HCT116 (cell line): ENCODE measurements around the gene YBX2. TPM values are rescaled to one million over a fixed set of nuclear protein-coding genes. Genes with fewer than 3 reads are reported as not detected.

Experiments used
- ATAC-seq: fragments of 200-7000 bp; cut with Tn5 transposase; 2 replicates; pipeline ENCODE4 v1.9.1; 2020; ENCODE audit warnings: mild to moderate bottlenecking, moderate library complexity
- BruUV-seq: library from RNA; stranded (reverse); fragments of 400-500 nt; replicated peaks from 2 replicates; lab custom pipeline; 2021; lab: Mats Ljungman, UMichigan
- CTCF ChIA-PET: fragments of 300-600 bp; sonication (Branson Sonifier 250); formaldehyde crosslinking; loops from one replicate; lab custom pipeline; 2021; ENCODE audit warnings: antibody characterized with exemption; lab: Charles Lee
- POLR2A ChIA-PET: fragments of 300-600, 350-600 bp; sonication (Branson Sonifier 250); formaldehyde crosslinking; loops from one replicate; lab custom pipeline; 2021; ENCODE audit warnings: antibody characterized with exemption; lab: Charles Lee
- RAD21 ChIA-PET, 2 experiments: fragments of 300-600 bp; sonication (Branson Sonifier 250); formaldehyde crosslinking; loops; one replicate each; lab custom pipeline; 2023; ENCODE audit warnings: low total read pairs in 2 of 2; ENCODE audit not compliant: uncharacterized antibody in 2 of 2, unreplicated experiment in 2 of 2, low non-redundant PET in 1 of 2; lab: Charles Lee
- DNase-seq: peaks from one replicate; pipeline ENCODE4 v3.0.0-alpha.2; 2010; ENCODE audit warnings: low read depth, low spot score
- H2AFZ ChIP-seq: fragments of 200-600 bp; shearing (Covaris generic), sonication (generic); 2 replicates; pipeline ENCODE4 v1.6.1; 2017; ENCODE audit warnings: low read depth, mixed run types, mixed read lengths, antibody characterized with exemption, low read length; ENCODE audit not compliant: poor library complexity, severe bottlenecking
- H3K27ac ChIP-seq: 2 replicates; pipeline ENCODE4 v1.5.1; 2012; ENCODE audit warnings: low read depth, low read length
- H3K27me3 ChIP-seq: fragments of 200-600 bp; sonication (generic); 2 replicates; pipeline ENCODE4 v1.6.1; 2016; ENCODE audit warnings: mixed run types, low read length, mixed read lengths; ENCODE audit not compliant: insufficient read depth
- H3K36me3 ChIP-seq, 2 experiments: fragments of 200-500 bp in 1 of 2; fragments of 200-600 bp in 1 of 2; sonication (Bioruptor generic) in 1 of 2; sonication (generic) in 1 of 2; 2 replicates each; pipeline versions ENCODE4 v1.5.1 to v1.6.1; 2014 to 2016; ENCODE audit warnings: low read length in 2 of 2, inconsistent platforms in 1 of 2, mixed read lengths in 1 of 2, mixed run types in 1 of 2; ENCODE audit not compliant: insufficient read depth in 2 of 2, control insufficient read depth in 1 of 2
- H3K4me1 ChIP-seq, 2 experiments: fragments of 200-600 bp in 1 of 2; sonication (generic) in 1 of 2; 2 replicates each; pipeline versions ENCODE4 v1.5.1 to v1.6.1; 2012 to 2017; ENCODE audit warnings: low read length in 2 of 2, inconsistent platforms in 1 of 2, mild to moderate bottlenecking in 1 of 2, mixed read lengths in 1 of 2, mixed run types in 1 of 2, moderate library complexity in 1 of 2; ENCODE audit not compliant: insufficient read depth in 2 of 2, control insufficient read depth in 1 of 2
- H3K4me2 ChIP-seq: fragments of 200-600 bp; sonication (generic); 2 replicates; pipeline ENCODE4 v1.6.1; 2017; ENCODE audit warnings: mixed run types, low read length, mixed read lengths
- H3K4me3 ChIP-seq, 2 experiments: fragments of 200-600 bp in 1 of 2; sonication (generic) in 1 of 2; replicated peaks in 1 of 2; 2 replicates each; pipeline ENCODE4 v1.5.1; 2011 to 2016; ENCODE audit warnings: low read length in 2 of 2, control low read depth in 1 of 2, low read depth in 1 of 2, mild to moderate bottlenecking in 1 of 2, mixed read lengths in 1 of 2, mixed run types in 1 of 2
- H3K79me2 ChIP-seq: fragments of 200-600 bp; sonication (generic); 2 replicates; pipeline ENCODE4 v1.6.1; 2017; ENCODE audit warnings: mild to moderate bottlenecking, mixed run types, low read length, moderate library complexity, mixed read lengths; ENCODE audit not compliant: insufficient read depth
- H3K9ac ChIP-seq: fragments of 200-600 bp; sonication (generic); 2 replicates; pipeline ENCODE4 v1.6.1; 2016; ENCODE audit warnings: low read length, mixed read lengths
- H3K9me2 ChIP-seq: fragments of 200-600 bp; sonication (generic), shearing (Covaris generic); 2 replicates; pipeline ENCODE4 v1.6.1; 2017; ENCODE audit warnings: mixed run types, mild to moderate bottlenecking, moderate library complexity; ENCODE audit not compliant: insufficient read depth
- H3K9me3 ChIP-seq, 2 experiments: fragments of 200-500 bp in 1 of 2; fragments of 200-600 bp in 1 of 2; sonication (Bioruptor generic) in 1 of 2; sonication (generic) in 1 of 2; 2 replicates each; pipeline ENCODE4 v1.6.1; 2014 to 2017; ENCODE audit warnings: low read length in 2 of 2, mixed read lengths in 2 of 2, inconsistent platforms in 1 of 2, low read depth in 1 of 2, mild to moderate bottlenecking in 1 of 2, mixed run types in 1 of 2, moderate library complexity in 1 of 2; ENCODE audit not compliant: control insufficient read depth in 1 of 2, insufficient read depth in 1 of 2
- H4K20me1 ChIP-seq: fragments of 200-600 bp; sonication (generic), shearing (Covaris generic); 2 replicates; pipeline ENCODE4 v1.6.1; 2017; ENCODE audit warnings: mixed run types, mild to moderate bottlenecking, moderate library complexity; ENCODE audit not compliant: insufficient read depth
- CBX3 ChIP-seq: IDR thresholded peaks from 2 replicates; pipeline ENCODE4 v1.6.1; 2012; ENCODE audit warnings: low read depth
- CEBPB ChIP-seq: IDR thresholded peaks from 2 replicates; pipeline ENCODE4 v1.6.1; 2012; ENCODE audit warnings: low read depth
- EGR1 ChIP-seq: IDR thresholded peaks from 2 replicates; pipeline ENCODE4 v1.6.1; 2012; ENCODE audit warnings: low read depth
- ELF1 ChIP-seq: IDR thresholded peaks from 2 replicates; pipeline ENCODE4 v1.6.1; 2012; ENCODE audit warnings: low read depth, borderline replicate concordance
- EZH2phosphoT487 ChIP-seq: fragments of 200-600 bp; IDR thresholded peaks from 2 replicates; pipeline ENCODE4 v1.6.1; 2018; ENCODE audit warnings: antibody characterized with exemption, borderline replicate concordance
- FOSL1 ChIP-seq: IDR thresholded peaks from 2 replicates; pipeline ENCODE4 v1.6.1; 2012; ENCODE audit warnings: low read depth
- JUND ChIP-seq: IDR thresholded peaks from 2 replicates; pipeline ENCODE4 v1.6.1; 2012
- POLR2AphosphoS5 ChIP-seq: IDR thresholded peaks from 2 replicates; pipeline ENCODE4 v1.6.1; 2011; ENCODE audit warnings: mild to moderate bottlenecking, low read depth, low read length, moderate library complexity
- RAD21 ChIP-seq: IDR thresholded peaks from 2 replicates; pipeline ENCODE4 v1.6.1; 2012; ENCODE audit warnings: low read depth, mild to moderate bottlenecking
- SIN3A ChIP-seq: IDR thresholded peaks from 2 replicates; pipeline ENCODE4 v1.6.1; 2012; ENCODE audit warnings: low read depth
- SP1 ChIP-seq: IDR thresholded peaks from 2 replicates; pipeline ENCODE4 v1.6.1; 2012; ENCODE audit warnings: low read depth
- SRF ChIP-seq: IDR thresholded peaks from 2 replicates; pipeline ENCODE4 v1.6.1; 2012; ENCODE audit warnings: low read depth
- TCF7L2 ChIP-seq: IDR thresholded peaks from 2 replicates; pipeline ENCODE4 v1.7.0; 2011; ENCODE audit warnings: borderline replicate concordance, inconsistent platforms; ENCODE audit not compliant: insufficient read depth, insufficient read length; ENCODE audit errors: extremely low read depth
- ZFX ChIP-seq: fragments of 450-650 bp; IDR thresholded peaks from 2 replicates; pipeline ENCODE4 v1.6.1; 2017
- intact Hi-C: fragments of 100-400 bp; cut with micrococcal nuclease; formaldehyde crosslinking; loops from 2 replicates; pipeline ENCODE4 v1.10.0; 2022
- total RNA-seq: library from RNA; stranded (reverse); gene quantifications from one replicate; pipeline ENCODE4 v1.2.1, GENCODE V29; 2021; ENCODE audit not compliant: unreplicated experiment
- TF ChIP-seq, protein P1 (sequence below): IDR thresholded peaks from 2 replicates; pipeline ENCODE4 v1.6.1; 2011; ENCODE audit warnings: mild to moderate bottlenecking, low read length, moderate library complexity; ENCODE audit not compliant: insufficient replicate concordance; ENCODE audit errors: extremely low read depth
- TF ChIP-seq, protein P2 (sequence below), 3 experiments: fragments of 200-600 bp in 1 of 3; sonication (generic) in 1 of 3; IDR thresholded peaks in 2 of 3; conservative IDR thresholded peaks in 1 of 3; 2 replicates each; pipeline ENCODE4 v1.5.1; 2012 to 2017; ENCODE audit warnings: low read depth in 2 of 3, low read length in 2 of 3, antibody characterized with exemption in 1 of 3, borderline replicate concordance in 1 of 3, control low read depth in 1 of 3, mild to moderate bottlenecking in 1 of 3, mixed read lengths in 1 of 3, mixed run types in 1 of 3, moderate library complexity in 1 of 3; ENCODE audit not compliant: insufficient read depth in 1 of 3
- TF ChIP-seq, protein P3 (sequence below): IDR thresholded peaks from 2 replicates; pipeline ENCODE4 v1.6.1; 2012
- TF ChIP-seq, protein P4 (sequence below): IDR thresholded peaks from 2 replicates; pipeline ENCODE4 v1.6.1; 2012
- TF ChIP-seq, protein P5 (sequence below): IDR thresholded peaks from 2 replicates; pipeline ENCODE4 v1.6.1; 2012; ENCODE audit warnings: low read depth

Gene YBX2
- total RNA-seq, 1 experiment from 2014 or later = 2.3 TPM

DNA sequence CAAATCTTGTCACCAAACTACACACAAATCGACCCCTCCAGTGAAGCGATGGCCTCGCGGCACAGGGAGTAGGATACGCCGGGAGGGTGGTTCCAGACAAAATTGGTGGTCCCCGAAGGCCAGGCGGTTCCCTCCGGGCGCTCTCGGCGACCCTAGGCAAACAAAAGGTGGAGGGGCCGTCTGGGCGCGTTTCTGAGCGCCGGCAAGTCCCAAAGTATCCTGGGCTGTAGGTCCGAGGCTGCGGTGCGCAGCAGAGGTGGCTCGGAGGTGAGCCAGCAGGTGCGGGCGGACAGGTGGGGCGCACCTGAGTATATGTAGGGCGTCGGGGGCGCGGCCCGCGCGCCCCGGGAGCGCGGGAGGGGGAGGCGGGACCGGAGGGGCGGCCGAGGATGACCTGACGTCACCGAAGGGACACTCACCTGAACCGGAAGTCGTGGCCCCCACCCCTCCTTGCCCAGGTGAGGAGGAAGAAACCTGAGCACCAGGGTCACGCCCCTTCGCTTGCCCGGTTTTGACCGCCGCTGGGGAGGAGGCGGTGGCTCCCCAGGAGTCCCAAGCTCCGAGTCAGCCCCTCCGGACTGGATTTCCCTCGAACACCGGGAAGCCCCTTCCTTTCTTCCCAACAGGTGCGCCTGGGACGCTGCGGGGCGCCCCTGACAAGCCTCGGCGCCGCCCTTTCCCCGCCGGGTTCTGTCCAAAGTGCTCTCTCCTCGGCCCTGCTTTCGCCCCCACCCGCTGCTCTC, 32.1 kb downstream of the YBX2 start, which contains the start of gene CLDN7:
TSS of gene CLDN7 (minus strand) at position 287 of the 743 bp plus-strand sequence. CDS start 435 bp downstream, outside the sequence.
- Histone ChIP-seq H3K36me3 (peaks cover 9 to 21% of the 10 kb centered on the region in 2 experiments), H3K27ac (peak within 1 kb of the TSS; percentile 94), H3K9me3 (no peaks in the 10 kb centered on the region), H3K9ac (peak within 1 kb of the TSS; percentile 99), H3K9me2 (no peaks in the 10 kb centered on the region), H3K27me3 (no peaks in the 10 kb centered on the region), H4K20me1 (peaks cover 5% of the 10 kb centered on the region; the same call in 1 of the 2 replicates), H3K4me3 (peak within 1 kb of the TSS; percentile 98 to 99), H3K79me2 (peaks cover 48% of the 10 kb centered on the region), H3K4me1 (peaks cover 42 to 70% of the 10 kb centered on the region in 2 experiments), H3K4me2 (peak within 1 kb of the TSS; percentile 90), H2AFZ (no peak within 1 kb of the TSS)
- POLR2A ChIA-PET = interaction anchor here (1.1 to 1.6 kb wide), 3 partner anchors 18 to 72 kb away, joined by 3 to 7 read pairs (median 6); partner anchors contain the start of gene SLC2A4
- RAD21 ChIA-PET = no interaction called here
- DNase-seq (peak; percentile 93), ATAC-seq (peak; percentile 62)
- intact Hi-C loops = loop anchor here (1.0 to 10.0 kb wide), 4 partner anchors 10 to 172 kb away; partner anchors contain the start of genes ELP5, FGF11, SLC2A4 and TMEM102
- BruUV-seq = no TSS peak
- CTCF ChIA-PET = no interaction called here
- TF ChIP-seq, protein P1, sequence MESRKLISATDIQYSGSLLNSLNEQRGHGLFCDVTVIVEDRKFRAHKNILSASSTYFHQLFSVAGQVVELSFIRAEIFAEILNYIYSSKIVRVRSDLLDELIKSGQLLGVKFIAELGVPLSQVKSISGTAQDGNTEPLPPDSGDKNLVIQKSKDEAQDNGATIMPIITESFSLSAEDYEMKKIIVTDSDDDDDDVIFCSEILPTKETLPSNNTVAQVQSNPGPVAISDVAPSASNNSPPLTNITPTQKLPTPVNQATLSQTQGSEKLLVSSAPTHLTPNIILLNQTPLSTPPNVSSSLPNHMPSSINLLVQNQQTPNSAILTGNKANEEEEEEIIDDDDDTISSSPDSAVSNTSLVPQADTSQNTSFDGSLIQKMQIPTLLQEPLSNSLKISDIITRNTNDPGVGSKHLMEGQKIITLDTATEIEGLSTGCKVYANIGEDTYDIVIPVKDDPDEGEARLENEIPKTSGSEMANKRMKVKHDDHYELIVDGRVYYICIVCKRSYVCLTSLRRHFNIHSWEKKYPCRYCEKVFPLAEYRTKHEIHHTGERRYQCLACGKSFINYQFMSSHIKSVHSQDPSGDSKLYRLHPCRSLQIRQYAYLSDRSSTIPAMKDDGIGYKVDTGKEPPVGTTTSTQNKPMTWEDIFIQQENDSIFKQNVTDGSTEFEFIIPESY = no peak
- TF ChIP-seq RAD21 = no peak
- TF ChIP-seq, protein P2, sequence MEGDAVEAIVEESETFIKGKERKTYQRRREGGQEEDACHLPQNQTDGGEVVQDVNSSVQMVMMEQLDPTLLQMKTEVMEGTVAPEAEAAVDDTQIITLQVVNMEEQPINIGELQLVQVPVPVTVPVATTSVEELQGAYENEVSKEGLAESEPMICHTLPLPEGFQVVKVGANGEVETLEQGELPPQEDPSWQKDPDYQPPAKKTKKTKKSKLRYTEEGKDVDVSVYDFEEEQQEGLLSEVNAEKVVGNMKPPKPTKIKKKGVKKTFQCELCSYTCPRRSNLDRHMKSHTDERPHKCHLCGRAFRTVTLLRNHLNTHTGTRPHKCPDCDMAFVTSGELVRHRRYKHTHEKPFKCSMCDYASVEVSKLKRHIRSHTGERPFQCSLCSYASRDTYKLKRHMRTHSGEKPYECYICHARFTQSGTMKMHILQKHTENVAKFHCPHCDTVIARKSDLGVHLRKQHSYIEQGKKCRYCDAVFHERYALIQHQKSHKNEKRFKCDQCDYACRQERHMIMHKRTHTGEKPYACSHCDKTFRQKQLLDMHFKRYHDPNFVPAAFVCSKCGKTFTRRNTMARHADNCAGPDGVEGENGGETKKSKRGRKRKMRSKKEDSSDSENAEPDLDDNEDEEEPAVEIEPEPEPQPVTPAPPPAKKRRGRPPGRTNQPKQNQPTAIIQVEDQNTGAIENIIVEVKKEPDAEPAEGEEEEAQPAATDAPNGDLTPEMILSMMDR (IDR thresholded peaks at IDR 0.05 in 2 of 3, conservative IDR thresholded peaks at IDR 0.05 in 1 of 3; ENCODE audit: borderline replicate concordance in 1 of 3, insufficient read depth in 1 of 3, low read depth in 2 of 3, low read length in 2 of 3) = peak in 2 of 3 experiments; percentile 25 to 42; a peak in 2 of 6 replicates
- no peak for TF ChIP-seq CEBPB
- TF ChIP-seq ELF1 = no peak; the same call in 1 of the 2 replicates
- no peak for TF ChIP-seq EZH2phosphoT487
- TF ChIP-seq, protein P3, sequence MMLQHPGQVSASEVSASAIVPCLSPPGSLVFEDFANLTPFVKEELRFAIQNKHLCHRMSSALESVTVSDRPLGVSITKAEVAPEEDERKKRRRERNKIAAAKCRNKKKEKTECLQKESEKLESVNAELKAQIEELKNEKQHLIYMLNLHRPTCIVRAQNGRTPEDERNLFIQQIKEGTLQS = no peak
- TF ChIP-seq, protein P4, sequence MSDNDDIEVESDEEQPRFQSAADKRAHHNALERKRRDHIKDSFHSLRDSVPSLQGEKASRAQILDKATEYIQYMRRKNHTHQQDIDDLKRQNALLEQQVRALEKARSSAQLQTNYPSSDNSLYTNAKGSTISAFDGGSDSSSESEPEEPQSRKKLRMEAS = peak; percentile 86
- TF ChIP-seq SP1 = peak; percentile 88
- peak; percentile 55 for TF ChIP-seq JUND
- no peak for TF ChIP-seq CBX3
- no peak for TF ChIP-seq TCF7L2
- TF ChIP-seq, protein P5, sequence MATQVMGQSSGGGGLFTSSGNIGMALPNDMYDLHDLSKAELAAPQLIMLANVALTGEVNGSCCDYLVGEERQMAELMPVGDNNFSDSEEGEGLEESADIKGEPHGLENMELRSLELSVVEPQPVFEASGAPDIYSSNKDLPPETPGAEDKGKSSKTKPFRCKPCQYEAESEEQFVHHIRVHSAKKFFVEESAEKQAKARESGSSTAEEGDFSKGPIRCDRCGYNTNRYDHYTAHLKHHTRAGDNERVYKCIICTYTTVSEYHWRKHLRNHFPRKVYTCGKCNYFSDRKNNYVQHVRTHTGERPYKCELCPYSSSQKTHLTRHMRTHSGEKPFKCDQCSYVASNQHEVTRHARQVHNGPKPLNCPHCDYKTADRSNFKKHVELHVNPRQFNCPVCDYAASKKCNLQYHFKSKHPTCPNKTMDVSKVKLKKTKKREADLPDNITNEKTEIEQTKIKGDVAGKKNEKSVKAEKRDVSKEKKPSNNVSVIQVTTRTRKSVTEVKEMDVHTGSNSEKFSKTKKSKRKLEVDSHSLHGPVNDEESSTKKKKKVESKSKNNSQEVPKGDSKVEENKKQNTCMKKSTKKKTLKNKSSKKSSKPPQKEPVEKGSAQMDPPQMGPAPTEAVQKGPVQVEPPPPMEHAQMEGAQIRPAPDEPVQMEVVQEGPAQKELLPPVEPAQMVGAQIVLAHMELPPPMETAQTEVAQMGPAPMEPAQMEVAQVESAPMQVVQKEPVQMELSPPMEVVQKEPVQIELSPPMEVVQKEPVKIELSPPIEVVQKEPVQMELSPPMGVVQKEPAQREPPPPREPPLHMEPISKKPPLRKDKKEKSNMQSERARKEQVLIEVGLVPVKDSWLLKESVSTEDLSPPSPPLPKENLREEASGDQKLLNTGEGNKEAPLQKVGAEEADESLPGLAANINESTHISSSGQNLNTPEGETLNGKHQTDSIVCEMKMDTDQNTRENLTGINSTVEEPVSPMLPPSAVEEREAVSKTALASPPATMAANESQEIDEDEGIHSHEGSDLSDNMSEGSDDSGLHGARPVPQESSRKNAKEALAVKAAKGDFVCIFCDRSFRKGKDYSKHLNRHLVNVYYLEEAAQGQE = no peak
- TF ChIP-seq POLR2AphosphoS5 = peak; percentile 100
- TF ChIP-seq FOSL1 = no peak
- no peak; the same call in 1 of the 2 replicates for TF ChIP-seq SRF
- peak; percentile 98 for TF ChIP-seq SIN3A
- TF ChIP-seq EGR1 = peak; percentile 78
- TF ChIP-seq ZFX = no peak
